ENCODE measurements around the gene CCKAR. TPM values are rescaled to one million over a fixed set of nuclear protein-coding genes. Genes with fewer than 3 reads are reported as not detected.
A peak's percentile ranks its signal among the peaks of the same experiment; 100 is the strongest.

Gene CCKAR
- polyA plus RNA-seq, 1 donor (not counting 4 experiments of a cell fraction or from before 2014, with no cell fraction given): not detected

DNA sequence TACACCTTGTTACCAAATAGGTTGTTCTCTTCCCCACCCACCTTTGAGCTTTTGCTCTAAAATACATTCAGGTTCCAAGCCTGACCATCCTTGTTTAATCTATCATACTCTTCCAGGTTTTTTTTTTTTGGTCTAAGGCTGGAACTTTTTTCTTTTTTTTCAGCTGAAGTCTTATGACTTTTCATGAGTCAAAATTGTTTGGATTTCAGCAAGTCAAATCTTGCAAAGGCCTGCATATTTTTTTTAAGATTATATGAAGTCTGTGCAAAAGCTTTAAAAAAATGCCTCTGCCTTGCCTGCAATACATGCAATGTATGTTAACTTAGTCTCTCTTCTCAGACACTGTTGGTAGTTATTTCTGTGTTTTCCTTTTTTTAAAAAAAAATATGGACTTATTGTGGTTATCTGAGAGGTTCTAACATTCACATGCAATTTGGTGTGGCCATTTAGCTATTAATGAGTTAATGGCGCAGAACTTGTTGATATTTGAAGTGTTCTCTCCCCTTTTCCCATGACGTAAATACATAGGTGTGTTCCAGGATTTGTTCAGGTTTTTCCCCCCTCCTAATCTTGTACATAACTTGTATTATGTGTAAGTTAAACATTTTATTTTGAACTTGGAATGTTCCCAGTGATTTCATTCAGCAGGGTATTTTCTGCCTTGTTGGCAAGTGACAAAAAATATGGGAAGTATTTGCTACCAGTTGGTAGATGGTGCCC lies 58.7 kb downstream of the CCKAR start:
- Histone ChIP-seq H3K9me3 (ENCODE audit: control insufficient read depth, low read depth, low read length) (no peaks in the 10 kb centered on the region), H3K27me3 (ENCODE audit: control insufficient read depth, extremely low read depth, insufficient read depth, low read length) (no peaks in the 10 kb centered on the region), H3K4me2 (ENCODE audit: control insufficient read depth, extremely low read depth, insufficient read depth, low read depth, low read length) (peak overlapping the region; percentile 19), H3K9me1 (ENCODE audit: control insufficient read depth, extremely low read depth, insufficient read depth, low read length) (no peaks in the 10 kb centered on the region), H3K27ac (ENCODE audit: control insufficient read depth, insufficient read depth, low read length) (no peak overlapping the region), H3K9ac (ENCODE audit: control insufficient read depth, extremely low read depth, insufficient read depth, low read length) (no peak overlapping the region), H4K20me1 (ENCODE audit: control insufficient read depth, extremely low read depth, insufficient read depth, low read length) (no peaks in the 10 kb centered on the region), H3K4me3 (ENCODE audit: control insufficient read depth in 2 of 3, extremely low read depth in 1 of 3, insufficient read depth in 2 of 3, low read depth in 1 of 3, low read length in 3 of 3) (no peak overlapping the region), H3K79me2 (ENCODE audit: control insufficient read depth, insufficient read depth, low read length) (no peaks in the 10 kb centered on the region), H3K36me3 (ENCODE audit: control insufficient read depth in 2 of 2, extremely low read depth in 1 of 2, insufficient read depth in 2 of 2, low read length in 2 of 2) (peaks cover 2 to 8% of the 10 kb centered on the region in 2 experiments), H3K4me1 (ENCODE audit: control insufficient read depth, extremely low read depth, insufficient read depth, low read length) (peaks cover 23% of the 10 kb centered on the region), H2AFZ (ENCODE audit: control insufficient read depth, low read length) (no peak overlapping the region)
- dilution Hi-C loops (cut with MboI; ENCODE audit: extremely low pct_ligation_motif_present, low sequenced_read_pairs): no loop called here
- FAIRE-seq (no peak), DNase-seq (ENCODE audit: low read depth, low spot score) (no peak)
- TF ChIP-seq EZH2 (IDR thresholded peaks at IDR 0.05; ENCODE audit: low read length) (no peak), CTCF (optimal IDR thresholded peaks at IDR 0.05 in 1 of 3, IDR thresholded peaks at IDR 0.05 in 1 of 3, conservative IDR thresholded peaks at IDR 0.05 in 1 of 3; ENCODE audit: extremely low read depth in 1 of 3, insufficient read depth in 2 of 3, low read length in 3 of 3) (no peak)

Other genes starting within 250 kb of the CCKAR start
- gene RBPJ, start 169.5 kb downstream of the CCKAR start, polyA plus RNA-seq: 20.8 to 38.0 TPM (median 32.0 TPM) in 3 replicates
- 6.2 to 11.3 TPM (median 9.0 TPM) in 3 replicates for gene TBC1D19, start 93.6 kb upstream of the CCKAR start, polyA plus RNA-seq